Endothelial cell of umbilical vein (primary cell): ENCODE data around the gene MOGAT3.

Experiments
- EZH2 ChIP-seq: IDR thresholded peaks from 2 replicates; pipeline ENCODE4 v1.6.1; 2012; ENCODE audit warnings: borderline replicate concordance, low read depth, mild to moderate bottlenecking, moderate library complexity, low read length, inconsistent platforms; ENCODE audit not compliant: severe bottlenecking
- TF ChIP-seq, protein P1 (sequence below), 2 donors: IDR thresholded peaks; 1 replicate in 1 of 2; 2 replicates in 1 of 2; pipeline ENCODE4 v1.5.1; 2011; ENCODE audit warnings: low read length in 2 of 2, mild to moderate bottlenecking in 2 of 2, moderate library complexity in 2 of 2, control low read depth in 1 of 2, inconsistent platforms in 1 of 2, low read depth in 1 of 2; ENCODE audit not compliant: insufficient read depth in 1 of 2; ENCODE audit errors: extremely low read depth in 1 of 2

DNA sequence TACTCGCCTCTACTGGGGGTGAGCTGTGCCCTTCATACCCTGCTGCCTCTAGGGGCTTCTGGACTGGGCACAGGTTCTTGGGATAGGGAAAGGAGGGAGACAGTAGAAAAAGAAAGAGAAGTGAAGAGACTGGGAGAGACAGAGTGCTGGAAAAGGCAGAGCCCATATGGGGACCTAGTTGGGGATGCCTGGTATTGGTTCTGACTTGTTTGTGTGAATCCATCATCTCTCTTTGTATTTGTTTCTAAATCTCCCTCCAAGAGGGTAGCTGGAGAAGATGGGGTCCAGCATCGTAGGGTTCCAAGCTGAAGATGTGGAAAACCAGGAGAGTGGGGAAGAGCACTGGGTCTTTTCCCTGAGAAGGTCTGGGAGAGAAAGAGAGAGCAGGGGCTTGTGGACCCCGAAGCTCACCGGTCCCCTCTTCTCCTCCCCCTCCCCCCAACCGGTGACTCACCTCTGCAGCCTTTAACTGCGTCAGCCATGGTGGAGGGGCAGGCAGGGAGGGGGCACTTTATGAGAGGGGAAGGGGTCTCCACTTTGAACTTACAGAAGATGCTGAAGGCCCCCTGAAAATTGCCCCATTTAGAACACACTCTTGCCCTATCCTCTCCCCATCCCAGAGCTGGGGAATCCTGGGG lies 32.3 kb downstream of the MOGAT3 start:
- TF ChIP-seq, protein P1, sequence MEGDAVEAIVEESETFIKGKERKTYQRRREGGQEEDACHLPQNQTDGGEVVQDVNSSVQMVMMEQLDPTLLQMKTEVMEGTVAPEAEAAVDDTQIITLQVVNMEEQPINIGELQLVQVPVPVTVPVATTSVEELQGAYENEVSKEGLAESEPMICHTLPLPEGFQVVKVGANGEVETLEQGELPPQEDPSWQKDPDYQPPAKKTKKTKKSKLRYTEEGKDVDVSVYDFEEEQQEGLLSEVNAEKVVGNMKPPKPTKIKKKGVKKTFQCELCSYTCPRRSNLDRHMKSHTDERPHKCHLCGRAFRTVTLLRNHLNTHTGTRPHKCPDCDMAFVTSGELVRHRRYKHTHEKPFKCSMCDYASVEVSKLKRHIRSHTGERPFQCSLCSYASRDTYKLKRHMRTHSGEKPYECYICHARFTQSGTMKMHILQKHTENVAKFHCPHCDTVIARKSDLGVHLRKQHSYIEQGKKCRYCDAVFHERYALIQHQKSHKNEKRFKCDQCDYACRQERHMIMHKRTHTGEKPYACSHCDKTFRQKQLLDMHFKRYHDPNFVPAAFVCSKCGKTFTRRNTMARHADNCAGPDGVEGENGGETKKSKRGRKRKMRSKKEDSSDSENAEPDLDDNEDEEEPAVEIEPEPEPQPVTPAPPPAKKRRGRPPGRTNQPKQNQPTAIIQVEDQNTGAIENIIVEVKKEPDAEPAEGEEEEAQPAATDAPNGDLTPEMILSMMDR (IDR thresholded peaks at IDR 0.05; ENCODE audit: extremely low read depth in 1 of 2, insufficient read depth in 1 of 2, low read depth in 1 of 2, low read length in 2 of 2), result no peak
- TF ChIP-seq EZH2, result no peak
